ENCODE measurements around the gene ZNF700.
A peak's percentile ranks its signal among the peaks of the same experiment; 100 is the strongest.
"Not testable (repeated sequence)": the region's sequence is repeated elsewhere in the genome, so short reads cannot be mapped to it uniquely, and the experiment has no call there.

Gene ZNF700

DNA sequence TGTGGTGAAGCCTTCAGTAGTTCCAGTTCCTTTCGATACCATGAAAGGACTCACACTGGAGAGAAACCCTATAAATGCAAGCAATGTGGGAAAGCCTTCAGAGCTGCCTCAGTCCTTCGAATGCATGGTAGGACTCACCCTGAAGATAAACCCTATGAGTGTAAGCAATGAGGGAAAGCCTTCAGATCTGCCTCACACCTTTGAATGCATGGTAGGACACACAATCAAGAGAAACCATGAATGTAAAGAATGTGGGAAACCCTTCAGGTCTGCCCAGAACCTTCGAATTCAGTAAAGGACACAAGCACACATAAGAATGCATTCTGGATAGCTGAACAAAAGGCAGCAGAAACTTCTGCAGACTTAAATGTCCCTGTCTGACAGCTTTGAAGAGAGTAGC, 19.0 kb upstream of the ZNF700 start:
- H3K4me3 ChIP-seq, result no peak overlapping the region
- TF ChIP-seq, protein P1, sequence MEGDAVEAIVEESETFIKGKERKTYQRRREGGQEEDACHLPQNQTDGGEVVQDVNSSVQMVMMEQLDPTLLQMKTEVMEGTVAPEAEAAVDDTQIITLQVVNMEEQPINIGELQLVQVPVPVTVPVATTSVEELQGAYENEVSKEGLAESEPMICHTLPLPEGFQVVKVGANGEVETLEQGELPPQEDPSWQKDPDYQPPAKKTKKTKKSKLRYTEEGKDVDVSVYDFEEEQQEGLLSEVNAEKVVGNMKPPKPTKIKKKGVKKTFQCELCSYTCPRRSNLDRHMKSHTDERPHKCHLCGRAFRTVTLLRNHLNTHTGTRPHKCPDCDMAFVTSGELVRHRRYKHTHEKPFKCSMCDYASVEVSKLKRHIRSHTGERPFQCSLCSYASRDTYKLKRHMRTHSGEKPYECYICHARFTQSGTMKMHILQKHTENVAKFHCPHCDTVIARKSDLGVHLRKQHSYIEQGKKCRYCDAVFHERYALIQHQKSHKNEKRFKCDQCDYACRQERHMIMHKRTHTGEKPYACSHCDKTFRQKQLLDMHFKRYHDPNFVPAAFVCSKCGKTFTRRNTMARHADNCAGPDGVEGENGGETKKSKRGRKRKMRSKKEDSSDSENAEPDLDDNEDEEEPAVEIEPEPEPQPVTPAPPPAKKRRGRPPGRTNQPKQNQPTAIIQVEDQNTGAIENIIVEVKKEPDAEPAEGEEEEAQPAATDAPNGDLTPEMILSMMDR (IDR thresholded peaks at IDR 0.05), result no peak
- no peaks in the 10 kb centered on the region for H3K4me1 ChIP-seq
- intact Hi-C loops (cut with DNase I; ENCODE audit: low total_unique reads), result no loop called here
- H3K9me3 ChIP-seq, result peaks cover 18 to 96% (median 77%) of the 10 kb centered on the region in 3 donors
- DNase-seq, result no peak
- peaks cover 51 to 61% (median 60%) of the 10 kb centered on the region in 3 donors for H3K36me3 ChIP-seq
- H3K27ac ChIP-seq, result no peak overlapping the region
- no peaks in the 10 kb centered on the region for H3K27me3 ChIP-seq

DNA sequence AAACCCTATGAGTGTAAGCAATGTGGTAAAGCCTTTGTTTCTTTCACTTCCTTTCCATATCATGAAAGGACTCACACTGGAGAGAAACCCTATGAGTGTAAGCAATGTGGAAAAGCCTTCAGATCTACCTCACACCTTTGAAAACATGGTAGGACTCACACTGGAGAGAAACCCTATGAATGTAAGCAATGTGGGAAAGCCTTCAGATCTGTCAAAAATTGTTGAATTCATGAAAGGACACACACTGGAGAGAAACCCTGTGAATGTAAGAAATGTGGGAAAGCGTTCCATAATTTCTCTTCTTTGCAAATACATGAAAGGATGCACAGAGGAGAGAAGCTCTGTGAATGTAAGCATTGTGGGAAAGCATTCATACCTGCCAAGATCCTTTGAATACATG, 13.0 kb upstream of the ZNF700 start:
- H3K27ac ChIP-seq; H3K4me1 ChIP-seq; intact Hi-C loops (cut with DNase I; ENCODE audit: low total_unique reads); H3K27me3 ChIP-seq; H3K4me3 ChIP-seq; DNase-seq: not testable (repeated sequence)
- Histone ChIP-seq H3K36me3 (peaks cover 12 to 28% (median 18%) of the 10 kb centered on the region in 3 donors), H3K9me3 (peaks cover 0 to 84% (median 63%) of the 10 kb centered on the region in 3 donors)

DNA sequence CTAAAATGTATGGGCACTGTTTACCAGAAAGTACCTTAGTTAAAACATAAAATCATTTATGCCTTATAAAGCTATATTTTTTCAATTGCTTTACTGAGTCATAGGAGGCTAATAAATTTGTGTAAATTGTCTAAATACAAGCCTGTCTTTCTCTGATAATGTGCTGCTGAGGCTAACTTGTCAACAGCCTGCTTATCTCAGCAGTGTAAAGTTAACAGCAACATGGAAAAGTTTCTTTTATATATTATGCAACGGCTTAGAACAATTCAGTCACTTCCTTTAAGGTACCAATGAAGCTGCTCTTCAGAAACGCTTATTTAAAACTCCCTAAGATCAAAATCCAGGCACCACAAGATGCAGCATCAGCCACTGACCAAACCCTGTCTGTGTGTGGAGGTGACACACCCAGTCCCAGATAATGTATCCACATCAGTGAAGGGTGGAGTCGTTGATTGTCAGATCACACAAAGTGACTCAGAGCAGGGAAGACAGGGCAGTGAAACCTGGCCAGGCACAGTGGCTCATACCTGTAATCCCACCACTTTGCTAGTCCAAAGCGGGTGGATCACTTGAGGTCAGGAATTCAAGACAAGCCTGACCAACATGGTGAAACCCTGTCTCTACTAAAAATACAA, 10.4 kb upstream of the ZNF700 start:
- Histone ChIP-seq H3K36me3 (peaks cover 12 to 27% (median 18%) of the 10 kb centered on the region in 3 donors), H3K9me3 (peaks cover 0 to 62% (median 51%) of the 10 kb centered on the region in 3 donors)
- intact Hi-C loops (cut with DNase I; ENCODE audit: low total_unique reads); H3K27ac ChIP-seq; H3K4me3 ChIP-seq; H3K4me1 ChIP-seq; DNase-seq; H3K27me3 ChIP-seq: not testable (repeated sequence)

DNA sequence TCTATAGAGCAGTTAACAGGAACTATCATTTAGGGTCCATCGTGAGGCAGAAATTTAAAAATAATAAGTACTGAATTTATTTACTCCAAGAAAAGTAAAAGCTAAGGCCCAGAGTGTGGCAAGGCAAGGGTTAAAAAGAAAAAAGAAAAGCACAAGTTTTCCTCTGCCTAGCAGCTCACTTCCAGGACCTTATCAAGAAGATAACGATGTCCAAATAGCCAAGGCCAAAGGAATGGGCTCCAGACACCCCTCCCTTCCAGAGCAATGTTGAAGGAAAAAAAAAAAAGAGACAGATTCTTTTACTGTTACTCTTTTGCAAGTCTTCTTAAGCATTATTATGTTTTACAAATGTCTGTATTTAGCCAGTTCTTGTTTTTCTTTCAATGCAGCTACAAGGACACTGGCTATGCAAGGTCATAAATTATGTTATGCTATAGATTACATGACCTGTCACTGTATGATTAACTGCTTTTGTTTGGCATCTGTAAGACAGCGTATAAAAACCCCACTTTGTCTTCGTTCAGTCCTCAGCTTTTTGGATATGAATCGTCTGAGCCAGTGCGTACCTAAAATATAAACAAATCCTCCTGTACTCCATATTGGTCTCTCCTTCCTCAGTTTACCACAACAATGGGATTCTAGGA, 2.9 kb upstream of the ZNF700 start:
- no peak overlapping the region for H3K4me3 ChIP-seq
- no peak overlapping the region for H3K27ac ChIP-seq
- H3K9me3 ChIP-seq, result peaks cover 0 to 3% (median 0%) of the 10 kb centered on the region in 3 donors
- no peaks in the 10 kb centered on the region for H3K27me3 ChIP-seq
- H3K4me1 ChIP-seq, result peaks cover 0 to 21% (median 17%) of the 10 kb centered on the region in 4 donors
- TF ChIP-seq, protein P1 (IDR thresholded peaks at IDR 0.05), result no peak
- H3K36me3 ChIP-seq, result no peaks in the 10 kb centered on the region
- intact Hi-C loops (cut with DNase I; ENCODE audit: low total_unique reads), result no loop called here
- DNase-seq, result no peak

DNA sequence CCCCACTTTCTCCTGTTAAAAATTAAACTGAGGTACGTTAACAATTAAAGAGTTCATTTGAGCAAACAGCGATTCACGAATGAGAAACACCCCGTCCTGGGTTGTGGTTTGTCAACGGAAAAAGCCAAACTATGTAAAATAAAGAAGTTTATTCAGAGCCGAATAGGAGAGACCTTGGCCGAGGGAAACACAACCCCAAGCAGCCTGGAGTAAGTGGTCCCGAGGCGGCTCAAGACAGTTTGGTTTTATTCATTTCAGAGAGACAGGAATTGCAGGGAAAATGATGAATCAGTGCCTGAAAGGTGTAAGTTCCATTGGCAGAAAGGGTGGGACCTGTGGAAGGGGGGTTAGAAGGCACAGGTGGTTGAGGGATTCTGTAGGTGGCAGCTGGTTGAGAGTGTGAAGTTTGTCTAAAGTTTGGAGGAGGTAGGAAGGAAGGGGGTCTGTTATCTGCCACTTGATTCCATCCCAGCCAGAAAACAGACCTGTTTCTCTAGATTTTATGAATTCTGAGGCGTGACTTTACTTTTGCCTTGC, 812 bp downstream of the ZNF700 start:
- not testable (repeated sequence) for DNase-seq, H3K9me3 ChIP-seq, H3K36me3 ChIP-seq, H3K27me3 ChIP-seq
- Histone ChIP-seq H3K4me1 (peaks cover 0 to 28% (median 21%) of the 10 kb centered on the region in 4 donors), H3K27ac (peak overlapping the region; percentile 96), H3K4me3 (peak overlapping the region; percentile 76 to 94)
- intact Hi-C loops (cut with DNase I; ENCODE audit: low total_unique reads), result loop anchor here (2.0 to 5.0 kb wide), 3 partner anchors 39 to 797 kb away; partner anchors contain the start of genes TNPO2 and ZNF763

DNA sequence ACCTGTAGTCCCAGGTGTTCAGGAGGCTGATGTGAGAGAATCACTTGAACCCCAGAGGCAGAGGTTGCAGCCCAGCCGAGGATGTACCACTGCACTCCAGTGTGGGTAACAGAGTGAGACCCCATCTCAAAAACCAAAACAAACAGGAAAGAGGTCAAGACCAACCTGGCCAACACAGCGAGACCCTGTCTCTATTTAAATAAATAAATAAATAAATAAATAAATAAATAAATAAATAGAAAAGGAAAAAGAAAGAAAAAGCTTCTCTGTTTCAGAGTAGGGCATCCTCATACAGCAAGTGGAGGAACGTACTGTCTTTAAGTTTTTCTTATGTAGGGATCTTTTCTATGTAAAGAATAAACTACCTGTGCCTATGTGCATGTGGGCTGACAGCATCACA, 2.3 kb downstream of the ZNF700 start:
- Histone ChIP-seq H3K27me3 (no peaks in the 10 kb centered on the region), H3K36me3 (no peaks in the 10 kb centered on the region), H3K4me3 (no peak overlapping the region), H3K9me3 (no peaks in the 10 kb centered on the region), H3K4me1 (peaks cover 0 to 28% (median 21%) of the 10 kb centered on the region in 4 donors), H3K27ac (no peak overlapping the region)
- intact Hi-C loops (cut with DNase I; ENCODE audit: low total_unique reads), result loop anchor here (2.0 to 5.0 kb wide), 2 partner anchors 60 to 795 kb away; partner anchors contain the start of gene TNPO2
- DNase-seq, result no peak
- TF ChIP-seq, protein P1 (IDR thresholded peaks at IDR 0.05), result no peak

DNA sequence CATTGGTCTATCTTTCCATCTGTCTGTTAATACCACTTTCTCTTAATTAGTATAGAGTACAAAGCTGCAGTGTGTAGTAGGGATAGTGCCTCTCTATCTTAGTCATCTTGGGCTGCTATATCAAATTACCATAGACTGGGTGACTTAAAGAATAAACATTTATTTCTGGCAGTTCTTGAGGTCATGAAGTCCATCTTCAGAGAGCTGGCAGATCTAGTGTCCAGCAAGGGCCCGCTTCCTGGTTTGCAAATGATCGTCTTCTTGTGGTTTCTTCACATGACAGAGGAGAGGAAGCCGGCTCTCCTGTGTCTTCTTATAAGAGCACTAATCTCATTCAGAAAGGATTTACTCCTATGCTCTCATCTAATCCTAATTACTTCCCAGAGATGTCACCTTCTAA, 6.1 kb downstream of the ZNF700 start:
- peaks cover 0 to 16% (median 10%) of the 10 kb centered on the region in 4 donors for H3K4me1 ChIP-seq
- no peak overlapping the region for H3K4me3 ChIP-seq
- peaks cover 5 to 12% (median 7%) of the 10 kb centered on the region in 3 donors for H3K36me3 ChIP-seq
- H3K9me3 ChIP-seq, result peaks cover 0 to 11% (median 0%) of the 10 kb centered on the region in 3 donors
- H3K27me3 ChIP-seq, result no peaks in the 10 kb centered on the region
- DNase-seq, result no peak
- TF ChIP-seq, protein P1 (IDR thresholded peaks at IDR 0.05), result no peak
- intact Hi-C loops (cut with DNase I; ENCODE audit: low total_unique reads), result no loop called here
- H3K27ac ChIP-seq, result no peak overlapping the region
